ENCODE measurements around the gene NPC1.
"Not testable (repeated sequence)": the region's sequence is repeated elsewhere in the genome, so short reads cannot be mapped to it uniquely, and the experiment has no call there.

Gene NPC1

DNA sequence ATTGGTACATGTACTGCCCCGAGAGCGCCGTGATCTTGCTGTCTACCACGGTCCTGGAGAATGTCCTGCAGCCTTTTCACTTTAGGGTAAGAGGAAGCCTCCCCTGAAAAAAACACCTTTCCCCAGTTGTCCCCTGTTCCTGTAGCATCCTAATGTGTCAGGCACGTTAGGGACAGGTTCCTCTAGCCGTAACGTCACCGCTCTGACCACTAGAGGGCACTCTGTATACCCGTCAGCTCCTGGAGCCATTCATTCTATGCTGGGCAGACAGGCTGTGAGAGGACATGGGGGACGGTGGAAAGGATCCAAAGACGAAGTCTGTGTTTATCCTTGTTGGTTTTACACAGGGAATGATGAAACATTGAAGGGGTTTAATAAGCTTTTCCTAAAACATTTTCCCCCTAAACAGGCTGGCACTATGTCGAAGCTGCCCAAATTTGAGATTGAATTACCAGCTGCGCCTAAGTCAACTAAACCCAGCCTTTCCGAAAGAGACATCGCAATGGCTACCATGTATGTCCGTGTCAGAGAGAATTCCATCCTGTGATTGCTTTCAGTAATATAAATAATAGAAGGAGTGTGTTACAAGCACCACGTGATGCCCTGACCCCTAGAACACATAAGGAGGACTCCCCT, 70.3 kb downstream of the NPC1 start:
- peak; percentile 20 for DNase-seq

DNA sequence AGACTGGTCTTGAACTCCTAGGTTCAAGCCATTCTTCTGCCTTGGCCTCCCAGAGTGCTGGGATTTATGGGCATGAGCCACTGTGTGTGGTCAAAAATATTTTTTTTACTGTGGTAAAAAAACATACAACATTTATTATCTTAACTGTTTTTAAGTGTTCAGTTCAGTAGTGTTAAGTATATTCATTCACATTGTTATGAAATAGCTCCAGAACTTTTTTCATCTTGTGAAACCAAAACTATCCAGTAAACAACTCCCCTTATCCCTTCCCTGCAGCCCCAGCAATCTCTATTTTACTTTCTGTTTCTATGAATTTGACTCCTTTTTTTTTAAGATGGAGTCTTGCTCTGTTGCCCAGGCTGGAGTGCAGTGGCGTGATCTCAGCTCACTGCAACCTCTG, 73.7 kb downstream of the NPC1 start:
- no peak for DNase-seq

- not testable (repeated sequence) for DNase-seq
Measured at GRCh38 chr18:23512216-23512615, 74.1 kb downstream of the NPC1 start.

DNA sequence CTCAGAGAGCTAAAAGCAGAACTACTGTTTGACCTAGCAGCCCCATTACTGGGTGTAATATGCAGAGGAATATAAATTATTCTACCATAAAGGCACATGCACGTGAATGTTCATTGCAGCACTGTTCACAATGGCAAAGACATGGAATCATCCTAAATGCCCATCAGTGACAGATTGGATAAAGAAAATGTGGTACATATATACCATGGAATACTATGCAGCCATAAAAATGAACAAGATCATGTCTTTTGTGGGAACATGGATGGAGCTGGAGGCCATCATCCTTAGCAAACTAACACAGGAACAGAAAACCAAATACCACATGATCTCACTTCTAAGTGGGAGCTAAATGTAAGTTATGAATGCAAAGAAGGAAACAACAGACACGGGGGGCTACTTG, 75.4 kb downstream of the NPC1 start:
- DNase-seq: not testable (repeated sequence)

DNA sequence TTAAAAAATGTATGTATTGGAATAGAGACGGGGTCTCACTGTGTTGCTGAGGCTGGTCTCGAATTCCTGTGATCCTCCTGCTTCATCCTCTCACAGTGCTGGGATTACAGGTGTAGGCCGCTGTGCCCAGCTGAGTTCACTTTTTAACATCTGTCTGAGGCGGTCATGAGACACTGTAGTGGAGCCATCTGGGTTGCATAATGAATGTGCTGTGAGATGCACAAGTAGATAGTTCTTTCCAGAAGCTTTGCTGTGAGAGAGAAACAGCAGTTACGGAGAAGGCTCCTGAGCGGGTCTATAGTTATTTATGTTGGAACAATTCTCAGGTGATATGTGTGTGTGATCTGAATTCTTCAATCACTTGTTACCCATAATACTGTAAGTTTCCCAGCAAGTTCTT, 79.9 kb downstream of the NPC1 start:
- no peak for DNase-seq

- no peak for DNase-seq
Measured at GRCh38 chr18:23504720-23505119, 81.6 kb downstream of the NPC1 start.

DNA sequence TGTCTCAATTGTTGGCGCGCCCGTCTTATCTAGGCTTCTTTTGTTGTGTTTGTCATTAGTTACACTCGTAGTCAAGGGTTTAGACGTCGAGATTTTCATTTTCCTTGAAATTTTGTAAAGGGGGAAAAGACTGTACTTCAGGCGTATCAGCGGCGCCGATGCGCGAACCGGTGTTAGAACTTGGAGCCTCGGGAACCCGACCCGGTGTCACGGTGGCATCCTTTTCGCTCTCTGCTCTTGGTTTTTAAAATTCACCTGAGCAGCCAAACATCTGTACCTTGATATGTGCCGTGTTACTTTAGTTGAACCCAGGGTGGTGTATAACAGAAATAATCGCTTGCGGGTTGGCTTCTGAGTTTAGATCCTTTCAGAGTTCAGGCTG, 82.4 kb downstream of the NPC1 start:
- DNase-seq: no peak

- DNase-seq: peak; percentile 63
Measured at GRCh38 chr18:23503038-23503962, 83.0 kb downstream of the NPC1 start, which contains the start of gene RMC1. Gene RMC1 (plus strand): TSS chr18:23503511. CDS start chr18:23503619, 108 bp downstream.

DNA sequence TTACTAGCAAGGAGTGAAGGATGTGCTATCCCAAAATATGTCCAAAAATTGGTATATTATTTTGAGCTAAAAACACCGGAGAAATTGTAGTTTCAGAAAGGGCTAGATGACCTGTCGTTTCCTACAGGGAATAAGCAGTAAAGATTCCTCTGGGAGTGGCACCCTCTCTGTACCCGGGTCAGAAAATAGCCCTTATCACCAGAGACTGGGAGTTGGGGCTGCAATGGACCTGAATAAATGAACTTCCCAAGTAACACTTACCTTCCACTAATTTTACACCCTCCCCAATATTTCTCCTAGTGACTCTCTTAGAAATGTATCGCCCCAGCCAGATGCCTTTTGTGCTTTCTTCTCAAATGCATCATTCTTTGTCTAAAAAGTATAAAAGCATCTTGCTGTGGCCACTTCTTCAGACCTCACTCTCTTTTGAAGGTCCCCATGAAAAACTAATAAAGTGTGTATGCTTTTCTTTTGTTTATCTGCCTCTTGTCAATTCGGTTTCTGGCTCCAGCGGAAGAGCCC, 83.7 kb downstream of the NPC1 start:
- DNase-seq: no peak

GRCh38 chr18:23501626-23502025, 84.7 kb downstream of the NPC1 start:
- no peak for DNase-seq

DNA sequence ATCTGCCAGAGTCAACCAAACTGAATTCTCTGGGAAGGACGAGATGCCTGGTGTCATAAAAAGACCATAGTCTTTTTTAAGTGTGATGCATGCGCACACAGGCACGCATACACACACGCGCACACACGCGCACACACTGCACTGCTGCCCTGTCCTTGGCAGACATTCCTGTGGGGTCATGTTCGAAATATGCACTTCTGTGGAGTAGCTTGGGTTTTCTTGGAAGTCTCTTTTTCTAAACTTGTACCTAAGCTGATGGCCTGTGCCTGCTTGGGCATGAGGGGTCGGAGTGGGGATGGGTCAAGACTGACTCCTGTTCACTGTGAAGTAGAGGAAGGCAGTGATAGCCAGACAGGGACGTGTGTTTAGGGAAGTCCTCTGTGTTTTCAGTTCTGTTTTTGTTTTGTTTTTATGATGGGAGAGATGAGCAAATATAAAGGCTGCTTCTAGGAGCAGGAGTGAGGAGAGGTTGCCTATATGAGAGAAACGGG, 87.0 kb downstream of the NPC1 start:
- no peak for DNase-seq

DNA sequence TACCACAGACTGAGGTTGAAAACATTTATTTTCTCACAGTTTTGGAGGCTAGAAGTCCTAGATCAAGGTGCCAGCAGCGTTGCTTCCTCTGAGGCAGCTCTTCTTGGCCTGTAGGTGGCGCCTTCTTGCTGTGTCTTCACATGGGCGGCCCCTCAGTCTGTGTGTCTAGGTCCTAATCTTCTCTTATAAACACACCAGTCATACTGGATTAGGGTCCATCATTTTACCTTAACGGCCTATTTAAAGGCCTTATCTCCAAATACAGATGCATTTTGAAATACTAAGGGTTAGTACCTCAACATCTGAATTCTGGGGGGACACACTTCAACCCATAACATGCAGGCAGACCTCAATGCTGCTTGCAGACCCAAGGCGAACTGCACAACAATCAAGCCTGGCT, 87.4 kb downstream of the NPC1 start:
- peak; percentile 55 for DNase-seq

GRCh38 chr18:23498117-23498516, 88.2 kb downstream of the NPC1 start:
- no peak for DNase-seq

DNA sequence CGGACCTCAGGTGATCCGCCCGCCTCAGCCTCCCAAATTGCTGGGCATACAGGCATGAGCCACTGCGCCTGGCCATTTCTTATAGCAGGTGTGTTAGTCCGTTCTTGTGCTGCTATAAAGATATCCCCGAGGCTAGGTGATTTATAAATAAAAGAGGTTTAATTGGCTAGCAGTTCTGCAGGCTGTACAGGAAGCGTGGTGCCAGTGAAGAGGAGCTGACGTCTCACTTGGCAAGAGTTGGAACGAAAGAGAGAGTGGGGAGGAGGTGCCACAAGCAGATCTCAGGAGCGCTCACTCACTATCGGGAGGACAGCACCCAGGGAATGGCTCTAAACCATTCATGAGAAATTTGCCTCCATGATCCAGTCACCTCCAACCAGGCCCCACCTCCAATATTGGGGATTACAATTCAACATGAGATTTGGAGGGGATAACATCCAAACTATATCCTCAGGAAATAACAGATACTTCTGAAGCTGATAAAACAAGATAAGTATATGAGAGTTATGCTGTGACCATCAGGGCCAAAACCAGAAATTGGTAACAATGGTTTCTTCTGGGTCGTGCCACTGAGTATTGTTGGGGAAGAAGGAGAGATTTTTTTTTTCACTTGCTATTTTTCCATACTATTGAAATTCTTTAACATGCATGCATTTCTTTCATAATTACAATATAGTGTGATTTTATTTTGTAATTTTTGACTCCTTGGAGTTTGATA, 90.4 kb downstream of the NPC1 start:
- no peak for DNase-seq

- no peak for DNase-seq
Measured at GRCh38 chr18:23494992-23495391, 91.3 kb downstream of the NPC1 start.

DNA sequence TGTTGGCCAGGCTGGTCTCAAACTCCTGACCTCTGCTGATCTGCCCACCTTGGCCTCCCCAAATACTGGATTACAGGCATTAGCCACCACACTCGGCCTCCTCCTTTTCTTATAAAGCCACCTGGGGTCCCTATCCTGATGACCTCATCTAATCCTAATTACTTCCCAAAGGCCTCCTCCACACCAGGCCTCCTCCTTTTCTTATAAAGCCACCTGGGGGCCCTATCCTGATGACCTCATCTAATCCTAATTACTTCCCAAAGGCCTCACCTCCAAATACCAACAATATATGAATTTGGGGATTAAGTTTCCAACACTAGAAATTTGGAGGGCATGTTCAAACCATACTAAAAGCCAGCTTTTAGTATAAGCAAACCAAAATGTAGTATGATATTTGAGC, 92.7 kb downstream of the NPC1 start:
- no peak for DNase-seq

GRCh38 chr18:23489586-23489985, 96.7 kb downstream of the NPC1 start:
- DNase-seq: not testable (repeated sequence)

DNA sequence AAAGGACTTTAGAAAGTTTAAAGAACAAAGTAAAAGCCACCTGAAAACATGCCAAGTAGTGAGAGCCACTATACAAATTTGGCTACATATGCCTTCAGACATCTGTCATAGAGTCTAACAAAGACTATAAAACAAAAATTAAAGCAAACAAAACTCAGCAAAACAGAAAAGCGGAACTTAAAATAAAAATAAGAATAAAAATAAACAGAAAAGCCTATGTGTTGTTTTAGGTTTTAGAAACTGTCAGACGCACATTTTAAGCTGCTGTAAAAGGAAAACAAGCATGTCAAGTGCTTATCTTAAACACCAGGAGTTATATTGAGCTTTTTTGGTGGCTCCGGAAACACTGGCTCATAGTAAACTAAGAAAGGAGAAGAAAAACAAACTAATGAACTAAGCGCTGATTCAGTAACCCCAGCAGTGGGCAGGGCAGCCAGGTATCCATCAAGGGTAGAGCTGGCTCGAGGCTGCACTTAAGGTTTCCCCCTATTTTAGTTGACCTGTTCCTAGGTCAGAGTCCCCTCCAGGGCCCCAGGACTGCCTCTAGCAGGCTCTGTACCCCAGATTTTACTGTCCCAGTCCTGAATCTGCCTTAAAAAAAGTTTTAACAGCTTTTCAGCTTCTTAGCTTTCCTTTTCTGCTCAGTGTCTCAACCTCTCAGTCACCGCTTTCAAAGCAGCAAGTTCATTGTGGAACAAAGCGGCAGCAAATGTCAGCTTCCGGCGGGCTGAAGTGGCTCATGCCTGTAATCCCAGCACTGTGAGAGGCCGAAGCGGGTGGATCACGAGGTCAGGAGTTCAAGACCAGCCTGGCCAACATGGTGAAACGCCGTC, 98.4 kb downstream of the NPC1 start:
- peak; percentile 38 for DNase-seq

GRCh38 chr18:23485386-23485785, 100.9 kb downstream of the NPC1 start:
- DNase-seq: no peak

- DNase-seq: peak; percentile 98
Measured at GRCh38 chr18:23484561-23485182, 101.6 kb downstream of the NPC1 start.

Measured in DMS 273 treated with DMSO at 0.1 percent for 48 hours (cell line).